BLaER1 treated with 17β-estradiol and CSF1 and Interleukin-3, amounts not matched to agents 10 nM and 100 nM (cell line): ENCODE data around the gene ESD.

ENCODE experiments used
- H3K27ac ChIP-seq, 11 experiments: shearing (Covaris generic); formaldehyde crosslinking; 2 replicates each; pipeline ENCODE4 v1.8.1; 2022
- H3K27me3 ChIP-seq, 11 experiments: shearing (Covaris generic); formaldehyde crosslinking; 2 replicates each; pipeline ENCODE4 v1.8.1; 2022
- H3K36me3 ChIP-seq, 11 experiments: shearing (Covaris generic); formaldehyde crosslinking; 2 replicates each; pipeline ENCODE4 v1.8.1; 2022
- H3K4me1 ChIP-seq, 10 experiments: shearing (Covaris generic); formaldehyde crosslinking; 2 replicates each; pipeline ENCODE4 v1.8.1; 2022
- H3K4me2 ChIP-seq, 11 experiments: shearing (Covaris generic); formaldehyde crosslinking; 2 replicates each; pipeline ENCODE4 v1.8.1; 2022
- H3K4me3 ChIP-seq, 10 experiments: shearing (Covaris generic); formaldehyde crosslinking; 2 replicates each; pipeline ENCODE4 v1.8.1; 2022
- H3K9ac ChIP-seq, 11 experiments: shearing (Covaris generic); formaldehyde crosslinking; 2 replicates each; pipeline ENCODE4 v1.8.1; 2022
- H3K9me3 ChIP-seq, 11 experiments: shearing (Covaris generic); formaldehyde crosslinking; replicated peaks in 1 of 11; 2 replicates each; pipeline ENCODE4 v1.8.1; 2022
- H4K20me1 ChIP-seq, 11 experiments: shearing (Covaris generic); formaldehyde crosslinking; 2 replicates each; pipeline ENCODE4 v1.8.1; 2022
- Cebpa-rat ChIP-seq, 11 experiments: shearing (Covaris generic); IDR thresholded peaks; 2 replicates each; pipeline ENCODE4 v1.8.1; 2022

ESD gene

GRCh38 chr13:46754812-46755211 is 42.1 kb downstream of the ESD start:
- H3K4me2 ChIP-seq: no peak overlapping the region
- H3K9me3 ChIP-seq: peaks cover 0 to 8% (median 0%) of the 10 kb centered on the region in 11 experiments; a peak in 3 of 22 replicates
- peaks cover 0 to 43% (median 5%) of the 10 kb centered on the region in 11 experiments; a peak in 10 of 22 replicates for H4K20me1 ChIP-seq
- peaks cover 30 to 53% (median 49%) of the 10 kb centered on the region in 10 experiments for H3K4me1 ChIP-seq
- H3K27me3 ChIP-seq: peaks cover 0 to 55% (median 0%) of the 10 kb centered on the region in 11 experiments; a peak in 7 of 22 replicates
- no peak overlapping the region for H3K4me3 ChIP-seq
- H3K27ac ChIP-seq: no peak overlapping the region
- no peak overlapping the region for H3K9ac ChIP-seq
- peaks cover 9 to 39% (median 17%) of the 10 kb centered on the region in 11 experiments; a peak in 21 of 22 replicates for H3K36me3 ChIP-seq
- no peak for TF ChIP-seq Cebpa-rat (IDR thresholded peaks at IDR 0.05)

GRCh38 chr13:46753917-46754316 is 43.0 kb downstream of the ESD start:
- Histone ChIP-seq H3K27ac (no peak overlapping the region), H3K36me3 (peaks cover 15 to 48% (median 26%) of the 10 kb centered on the region in 11 experiments), H3K4me3 (no peak overlapping the region), H3K9ac (no peak overlapping the region), H3K4me1 (peaks cover 30 to 58% (median 43%) of the 10 kb centered on the region in 10 experiments), H4K20me1 (peaks cover 0 to 46% (median 5%) of the 10 kb centered on the region in 11 experiments; a peak in 10 of 22 replicates), H3K27me3 (peaks cover 0 to 63% (median 0%) of the 10 kb centered on the region in 11 experiments; a peak in 7 of 22 replicates), H3K9me3 (peaks cover 0 to 10% (median 3%) of the 10 kb centered on the region in 11 experiments; a peak in 6 of 22 replicates), H3K4me2 (no peak overlapping the region)
- TF ChIP-seq Cebpa-rat (IDR thresholded peaks at IDR 0.05): no peak

DNA sequence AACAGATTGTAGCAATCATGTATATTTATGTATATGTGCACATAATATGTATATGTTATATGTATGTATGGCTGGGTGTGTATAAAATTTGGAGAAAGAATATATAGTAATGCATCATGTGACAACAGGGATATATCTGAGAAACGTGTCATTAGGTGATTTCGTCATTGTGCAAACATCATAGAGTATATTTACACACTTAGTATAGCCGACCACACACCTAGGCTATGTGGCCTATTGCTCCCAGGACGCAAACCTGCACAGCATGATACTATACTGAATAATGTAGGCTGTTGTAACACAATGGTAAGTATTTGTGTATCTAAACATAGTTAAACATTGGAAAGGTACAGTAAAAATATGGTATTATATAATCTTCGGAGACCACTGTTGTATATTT is 43.8 kb downstream of the ESD start:
- Histone ChIP-seq H4K20me1 (peaks cover 0 to 53% (median 5%) of the 10 kb centered on the region in 11 experiments; a peak in 10 of 22 replicates), H3K27ac (no peak overlapping the region), H3K27me3 (peaks cover 0 to 66% (median 0%) of the 10 kb centered on the region in 11 experiments; a peak in 7 of 22 replicates), H3K9me3 (peaks cover 0 to 16% (median 9%) of the 10 kb centered on the region in 11 experiments; a peak in 8 of 22 replicates), H3K4me1 (peaks cover 30 to 65% (median 44%) of the 10 kb centered on the region in 10 experiments), H3K4me3 (no peak overlapping the region), H3K9ac (no peak overlapping the region), H3K36me3 (peaks cover 23 to 56% (median 34%) of the 10 kb centered on the region in 11 experiments), H3K4me2 (peak overlapping the region in 9 of 11 experiments; percentile 65 to 86 (median 80); a peak in 9 of 22 replicates)
- TF ChIP-seq Cebpa-rat (IDR thresholded peaks at IDR 0.05): no peak

DNA sequence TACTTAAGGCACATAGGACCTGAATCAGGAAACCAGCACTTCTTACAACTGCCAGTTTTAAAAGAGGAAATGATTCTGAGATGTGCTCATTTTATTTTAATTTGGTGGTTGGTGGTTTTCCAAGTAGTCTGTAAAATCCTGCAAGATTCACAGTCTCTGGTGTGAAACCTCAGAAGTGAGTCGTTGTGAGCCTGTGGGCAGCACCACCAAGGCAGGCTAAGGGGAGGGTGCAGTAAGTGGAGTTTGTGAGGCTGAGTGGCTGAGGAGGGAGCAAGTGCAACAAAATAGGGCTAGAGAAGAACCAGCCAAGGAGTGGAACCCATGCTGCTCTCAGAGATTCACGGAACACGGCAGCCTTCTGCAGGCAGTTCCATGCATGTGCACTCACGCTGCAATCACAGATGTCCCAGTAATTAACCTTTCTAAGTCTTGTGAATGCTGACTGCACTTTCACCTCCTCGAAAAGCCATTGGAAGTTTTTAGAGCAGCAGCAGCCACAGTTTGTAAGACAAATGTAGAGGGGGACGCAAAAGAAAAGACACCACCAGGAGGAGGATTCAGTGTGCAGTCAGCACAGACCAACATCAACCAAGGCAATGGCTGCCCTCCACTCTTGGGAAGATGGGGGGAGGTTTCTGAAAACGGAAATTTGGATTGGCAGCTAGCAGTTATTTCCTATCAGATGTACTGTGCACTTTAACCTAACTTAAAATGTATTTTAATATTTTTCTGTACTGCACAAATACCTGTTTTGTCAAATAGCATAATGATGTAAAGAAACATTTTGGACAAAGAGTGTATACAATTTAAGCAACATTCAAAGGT is 44.9 kb downstream of the ESD start:
- H3K27ac ChIP-seq: peak overlapping the region in 8 of 11 experiments; percentile 19 to 66 (median 52); a peak in 12 of 22 replicates
- peaks cover 0 to 64% (median 5%) of the 10 kb centered on the region in 11 experiments; a peak in 10 of 22 replicates for H4K20me1 ChIP-seq
- peak overlapping the region in 2 of 11 experiments; percentile 8 to 20; a peak in 3 of 22 replicates for H3K9ac ChIP-seq
- peaks cover 25 to 65% (median 34%) of the 10 kb centered on the region in 10 experiments for H3K4me1 ChIP-seq
- peak overlapping the region; percentile 65 to 91 (median 82) for H3K4me2 ChIP-seq
- peaks cover 2 to 26% (median 16%) of the 10 kb centered on the region in 11 experiments; a peak in 20 of 22 replicates for H3K9me3 ChIP-seq
- TF ChIP-seq Cebpa-rat (IDR thresholded peaks at IDR 0.05): no peak
- no peak overlapping the region for H3K4me3 ChIP-seq
- H3K36me3 ChIP-seq: peaks cover 32 to 67% (median 45%) of the 10 kb centered on the region in 11 experiments
- H3K27me3 ChIP-seq: peaks cover 0 to 75% (median 0%) of the 10 kb centered on the region in 11 experiments; a peak in 7 of 22 replicates

- Histone ChIP-seq H3K4me3 (no peak overlapping the region), H4K20me1 (peaks cover 0 to 64% (median 5%) of the 10 kb centered on the region in 11 experiments; a peak in 10 of 22 replicates), H3K4me2 (no peak overlapping the region), H3K27me3 (peaks cover 0 to 92% (median 0%) of the 10 kb centered on the region in 11 experiments; a peak in 7 of 22 replicates), H3K27ac (peak overlapping the region in 1 of 11 experiments; percentile 7; a peak in 1 of 22 replicates), H3K9me3 (peaks cover 22 to 45% (median 37%) of the 10 kb centered on the region in 11 experiments), H3K36me3 (peaks cover 52 to 88% (median 64%) of the 10 kb centered on the region in 11 experiments), H3K4me1 (peaks cover 19 to 79% (median 38%) of the 10 kb centered on the region in 10 experiments), H3K9ac (no peak overlapping the region)
- no peak for TF ChIP-seq Cebpa-rat (IDR thresholded peaks at IDR 0.05)
These were observed 47.0 kb downstream of the ESD start for GRCh38 chr13:46749951-46750350.

- H3K4me3 ChIP-seq: no peak overlapping the region
- H3K27ac ChIP-seq: 0 out of 22 replicates have a peak overlapping the region, but pooled peaks of 1 of the 11 experiments have one; percentile 11
- H3K27me3 ChIP-seq: peaks cover 0 to 82% (median 0%) of the 10 kb centered on the region in 11 experiments; a peak in 7 of 22 replicates
- peaks cover 19 to 82% (median 39%) of the 10 kb centered on the region in 10 experiments for H3K4me1 ChIP-seq
- H3K9ac ChIP-seq: no peak overlapping the region
- H3K36me3 ChIP-seq: peaks cover 69 to 91% (median 75%) of the 10 kb centered on the region in 11 experiments
- no peak for TF ChIP-seq Cebpa-rat (IDR thresholded peaks at IDR 0.05)
- H4K20me1 ChIP-seq: peaks cover 0 to 58% (median 5%) of the 10 kb centered on the region in 11 experiments; a peak in 10 of 22 replicates
- peak overlapping the region in 2 of 11 experiments; percentile 3 to 19; a peak in 4 of 22 replicates for H3K4me2 ChIP-seq
- peaks cover 38 to 57% (median 50%) of the 10 kb centered on the region in 11 experiments for H3K9me3 ChIP-seq
These were observed 48.7 kb downstream of the ESD start for GRCh38 chr13:46748300-46748699.

DNA sequence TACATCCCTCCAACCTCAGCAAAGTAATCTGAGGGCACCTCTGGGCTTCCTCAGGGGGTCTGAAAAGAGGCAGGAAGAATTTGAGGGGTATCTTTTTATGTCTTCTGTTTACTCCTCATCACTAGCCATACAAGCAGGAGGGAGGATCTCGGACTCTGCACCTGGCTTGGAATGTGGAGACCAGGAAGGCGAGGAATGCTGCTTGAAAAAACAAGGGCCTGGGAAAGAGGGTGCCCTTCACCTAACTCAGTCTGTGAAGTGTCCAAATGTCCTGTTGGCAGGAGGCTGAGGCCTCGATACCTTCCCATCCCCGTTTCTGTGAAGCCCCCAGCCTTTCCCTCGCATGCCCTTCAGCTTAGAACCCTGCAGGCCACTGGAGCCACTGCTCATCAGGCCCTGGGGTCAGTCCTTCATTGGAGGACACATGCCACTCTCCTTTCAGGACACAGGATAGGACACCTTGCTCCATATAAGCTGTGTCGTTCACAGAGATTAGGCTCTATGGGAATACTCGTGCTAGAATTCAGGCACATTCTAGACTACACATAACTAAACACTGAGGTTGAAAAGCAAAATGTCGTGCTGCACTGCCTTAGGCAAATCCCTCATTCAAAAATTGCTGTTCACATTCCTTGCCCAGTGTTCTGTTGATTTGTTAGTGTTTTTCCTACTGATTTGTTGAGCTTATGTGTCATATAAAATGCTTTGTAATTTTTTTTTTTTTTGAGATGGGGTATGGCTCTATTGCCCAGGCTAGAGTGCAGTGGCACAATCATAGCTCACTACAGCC is 49.7 kb downstream of the ESD start:
- Histone ChIP-seq H3K9ac (no peak overlapping the region), H3K27me3 (peaks cover 0 to 76% (median 0%) of the 10 kb centered on the region in 11 experiments; a peak in 7 of 22 replicates), H3K27ac (peak overlapping the region in 4 of 11 experiments; percentile 42 to 72 (median 66); a peak in 5 of 22 replicates), H4K20me1 (peaks cover 0 to 49% (median 3%) of the 10 kb centered on the region in 11 experiments; a peak in 10 of 22 replicates), H3K36me3 (peaks cover 77 to 91% (median 86%) of the 10 kb centered on the region in 11 experiments), H3K4me3 (peak overlapping the region in 4 of 10 experiments; percentile 5 to 22 (median 16); a peak in 2 of 20 replicates), H3K4me1 (peaks cover 12 to 71% (median 30%) of the 10 kb centered on the region in 10 experiments), H3K9me3 (peaks cover 38 to 62% (median 50%) of the 10 kb centered on the region in 11 experiments), H3K4me2 (peak overlapping the region in 3 of 11 experiments; percentile 44 to 62 (median 61); a peak in 4 of 22 replicates)
- TF ChIP-seq Cebpa-rat (IDR thresholded peaks at IDR 0.05): no peak
